Upper lobe of right lung (tissue), 1 donor: ENCODE results near the gene GOLGA6C. TPM values are rescaled to one million over a fixed set of nuclear protein-coding genes. Genes with fewer than 3 reads are reported as not detected.

ENCODE experiments used
- ATAC-seq: fragments of 200-7000 bp; cut with Tn5 transposase; one replicate; pipeline ENCODE4 v1.9.1; 2020; ENCODE audit warnings: mild to moderate bottlenecking, moderate library complexity
- DNase-seq: peaks from one replicate; pipeline ENCODE4 v3.0.0-alpha.2; 2020
- H3K27ac ChIP-seq: fragments of 200-600 bp; one replicate; pipeline ENCODE4 v1.8.0; 2022
- H3K27me3 ChIP-seq: fragments of 200-600 bp; one replicate; pipeline ENCODE4 v1.8.0; 2022; ENCODE audit warnings: mild to moderate bottlenecking
- H3K36me3 ChIP-seq: fragments of 200-600 bp; one replicate; pipeline ENCODE4 v1.8.0; 2022
- H3K4me1 ChIP-seq: fragments of 200-600 bp; one replicate; pipeline ENCODE4 v1.8.0; 2022
- H3K4me3 ChIP-seq: fragments of 200-600 bp; one replicate; pipeline ENCODE4 v1.8.0; 2022; ENCODE audit warnings: mild to moderate bottlenecking
- H3K9me3 ChIP-seq: fragments of 200-600 bp; one replicate; pipeline ENCODE4 v1.8.0; 2022
- intact Hi-C: fragments of 100-400 bp; cut with DNase I; formaldehyde crosslinking; loops from one replicate; pipeline ENCODE4 v1.11.0; 2022
- total RNA-seq: library from RNA; stranded (reverse); fragmentation: NEBNext Ultra II Directional; extraction: Animal tissue kit (Norgen Biotek cat#: 25700); gene quantifications from one replicate; pipeline ENCODE4 v1.2.1, GENCODE V29; 2021
- TF ChIP-seq, protein P1 (sequence below): fragments of 200-600 bp; IDR thresholded peaks from one replicate; pipeline ENCODE4 v1.8.0; 2022; ENCODE audit warnings: antibody characterized with exemption
- donor health status: DM: no; HTN: yes; CAD: no; lungs with severe emphysema.

GOLGA6C gene
- total RNA-seq, 1 donor from 2014 or later, result not detected

DNA sequence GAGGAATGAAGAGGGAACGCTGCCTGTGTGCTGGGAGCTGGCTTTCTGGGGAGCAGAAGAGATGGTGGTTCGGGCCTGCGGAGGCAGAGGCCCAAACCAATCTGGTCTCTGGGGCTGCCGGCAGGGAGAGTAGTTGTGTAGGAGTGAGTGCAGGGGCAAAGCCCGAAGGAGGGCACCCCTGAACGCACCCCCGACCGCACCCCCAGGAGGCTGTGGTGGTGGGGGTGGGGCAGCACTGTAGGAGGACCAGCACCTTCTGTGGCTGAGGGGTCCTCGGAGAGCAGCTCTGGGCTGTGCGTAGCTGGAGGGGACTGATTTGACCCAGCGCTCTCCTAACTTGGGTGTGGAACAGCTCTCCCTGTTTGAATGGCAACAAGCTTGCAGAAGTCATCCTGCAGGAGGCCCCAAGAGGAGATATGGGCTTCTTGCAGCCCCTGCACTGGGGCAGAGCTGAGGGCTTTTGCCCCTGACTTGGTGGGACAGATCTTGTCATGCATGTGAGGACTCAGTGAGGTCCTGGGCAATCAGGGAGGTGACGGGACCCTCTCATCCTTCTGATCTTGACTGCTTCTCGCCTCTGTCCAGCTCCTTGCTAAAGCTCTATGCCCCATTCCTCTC is 30.4 kb upstream of the GOLGA6C start:
- intact Hi-C loops, result no loop called here
- DNase-seq (peak; percentile 50), ATAC-seq (no peak)
- Histone ChIP-seq H3K36me3 (no peaks in the 10 kb centered on the region), H3K27me3 (no peaks in the 10 kb centered on the region), H3K4me1 (no peaks in the 10 kb centered on the region), H3K4me3 (no peak overlapping the region), H3K27ac (no peak overlapping the region), H3K9me3 (no peaks in the 10 kb centered on the region)
- TF ChIP-seq, protein P1, sequence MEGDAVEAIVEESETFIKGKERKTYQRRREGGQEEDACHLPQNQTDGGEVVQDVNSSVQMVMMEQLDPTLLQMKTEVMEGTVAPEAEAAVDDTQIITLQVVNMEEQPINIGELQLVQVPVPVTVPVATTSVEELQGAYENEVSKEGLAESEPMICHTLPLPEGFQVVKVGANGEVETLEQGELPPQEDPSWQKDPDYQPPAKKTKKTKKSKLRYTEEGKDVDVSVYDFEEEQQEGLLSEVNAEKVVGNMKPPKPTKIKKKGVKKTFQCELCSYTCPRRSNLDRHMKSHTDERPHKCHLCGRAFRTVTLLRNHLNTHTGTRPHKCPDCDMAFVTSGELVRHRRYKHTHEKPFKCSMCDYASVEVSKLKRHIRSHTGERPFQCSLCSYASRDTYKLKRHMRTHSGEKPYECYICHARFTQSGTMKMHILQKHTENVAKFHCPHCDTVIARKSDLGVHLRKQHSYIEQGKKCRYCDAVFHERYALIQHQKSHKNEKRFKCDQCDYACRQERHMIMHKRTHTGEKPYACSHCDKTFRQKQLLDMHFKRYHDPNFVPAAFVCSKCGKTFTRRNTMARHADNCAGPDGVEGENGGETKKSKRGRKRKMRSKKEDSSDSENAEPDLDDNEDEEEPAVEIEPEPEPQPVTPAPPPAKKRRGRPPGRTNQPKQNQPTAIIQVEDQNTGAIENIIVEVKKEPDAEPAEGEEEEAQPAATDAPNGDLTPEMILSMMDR, result no peak

DNA sequence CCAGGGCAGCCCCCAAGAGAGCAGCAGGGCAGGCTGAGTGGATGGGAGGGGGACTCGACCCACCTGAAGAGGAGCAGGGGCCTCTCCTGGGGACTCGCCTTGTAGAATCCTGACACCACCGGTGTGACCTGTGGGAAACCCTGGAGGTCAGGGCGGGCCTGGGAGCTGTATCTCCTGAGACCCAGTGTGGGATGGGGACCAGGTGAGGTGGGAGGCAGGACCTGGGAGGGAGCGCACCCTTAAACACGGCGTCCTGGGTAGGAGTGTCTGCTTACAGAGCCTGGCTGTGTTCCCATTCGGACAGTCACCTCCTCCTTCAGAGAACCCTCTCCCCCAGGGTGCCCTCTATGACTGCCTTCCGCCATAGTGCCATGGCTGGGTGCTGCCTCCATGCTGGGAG is 29.3 kb upstream of the GOLGA6C start:
- TF ChIP-seq, protein P1, result no peak
- H3K27me3 ChIP-seq, result no peaks in the 10 kb centered on the region
- DNase-seq (peak; percentile 49), ATAC-seq (no peak)
- no peak overlapping the region for H3K4me3 ChIP-seq
- no peaks in the 10 kb centered on the region for H3K36me3 ChIP-seq
- H3K27ac ChIP-seq, result no peak overlapping the region
- no peaks in the 10 kb centered on the region for H3K9me3 ChIP-seq
- intact Hi-C loops, result no loop called here
- H3K4me1 ChIP-seq, result no peaks in the 10 kb centered on the region

DNA sequence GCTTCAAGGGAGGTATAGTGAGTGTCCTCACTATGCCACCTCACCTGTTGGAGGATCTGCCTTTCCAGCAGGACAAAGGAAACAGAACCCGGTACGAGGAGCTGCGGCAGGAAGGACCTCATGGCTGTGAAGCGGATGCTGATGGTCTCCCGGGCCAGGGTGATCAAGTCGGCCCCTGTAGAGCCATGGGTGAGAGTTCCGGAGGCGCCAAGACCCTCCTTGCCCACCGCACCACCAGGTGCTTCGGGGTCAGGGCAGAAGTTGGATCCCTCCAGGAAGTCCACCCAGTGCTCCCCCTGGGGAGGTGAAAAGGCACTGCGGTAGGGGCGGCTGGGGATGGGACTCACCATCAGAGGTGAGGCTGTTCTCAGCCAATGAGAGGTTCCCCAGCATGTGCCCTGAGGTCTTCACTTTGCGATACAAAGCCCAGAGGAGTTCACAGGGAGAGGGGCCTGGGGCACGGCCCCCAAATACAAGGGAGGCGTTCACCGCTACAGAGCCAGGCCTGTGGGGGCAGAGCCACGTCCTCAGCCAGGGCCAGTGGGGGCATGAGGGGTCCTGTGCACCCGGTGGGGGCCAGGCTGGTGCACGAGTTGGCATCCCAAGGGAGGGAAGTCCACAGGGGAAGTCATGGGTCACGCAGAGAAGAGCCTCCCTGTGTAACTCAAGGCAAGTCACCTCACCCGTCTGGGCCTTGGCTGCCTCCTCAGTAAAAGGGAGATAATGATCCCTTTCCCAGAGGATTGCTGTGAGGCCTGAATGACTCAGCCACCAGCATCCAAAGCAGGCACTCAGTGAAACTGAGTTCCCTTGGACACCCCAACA is 28.7 kb upstream of the GOLGA6C start:
- ATAC-seq, result no peak
- peak; percentile 52 for DNase-seq
- Histone ChIP-seq H3K9me3 (no peaks in the 10 kb centered on the region), H3K36me3 (no peaks in the 10 kb centered on the region), H3K27me3 (no peaks in the 10 kb centered on the region), H3K4me1 (no peaks in the 10 kb centered on the region), H3K27ac (no peak overlapping the region), H3K4me3 (no peak overlapping the region)
- TF ChIP-seq, protein P1, result no peak
- intact Hi-C loops, result no loop called here

DNA sequence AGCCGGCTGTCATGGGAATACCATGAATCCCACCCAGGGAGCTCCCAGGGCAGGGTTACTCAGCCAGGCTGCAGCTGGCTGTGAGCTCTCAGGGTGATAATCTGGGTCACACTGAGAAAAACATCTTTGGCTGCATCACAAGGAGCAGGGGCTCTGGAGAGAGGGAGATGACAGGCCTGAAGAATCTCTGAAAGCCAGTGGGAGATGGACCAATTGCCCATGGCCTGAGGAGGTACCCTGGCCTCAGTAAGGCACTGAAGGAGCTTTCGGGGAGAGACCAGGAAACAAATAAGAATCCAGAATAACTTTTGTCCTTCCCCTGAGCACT is 28.2 kb upstream of the GOLGA6C start:
- DNase-seq, result no peak
- ATAC-seq, result no peak
- no peaks in the 10 kb centered on the region for H3K4me1 ChIP-seq
- intact Hi-C loops, result no loop called here
- H3K27me3 ChIP-seq, result no peaks in the 10 kb centered on the region
- TF ChIP-seq, protein P1, result no peak
- H3K36me3 ChIP-seq, result no peaks in the 10 kb centered on the region
- no peaks in the 10 kb centered on the region for H3K9me3 ChIP-seq
- H3K27ac ChIP-seq, result no peak overlapping the region
- no peak overlapping the region for H3K4me3 ChIP-seq

- TF ChIP-seq, protein P1, result no peak
- no peak for ATAC-seq
- DNase-seq, result peak; percentile 37
Measured at GRCh38 chr15:75230551-75231371, 27.4 kb upstream of the GOLGA6C start.

More at GRCh38 chr15:75230551-75231371, 27.4 kb upstream of the GOLGA6C start:
- Histone ChIP-seq H3K27ac (no peak overlapping the region), H3K4me3 (no peak overlapping the region), H3K9me3 (no peaks in the 10 kb centered on the region), H3K4me1 (no peaks in the 10 kb centered on the region), H3K27me3 (no peaks in the 10 kb centered on the region), H3K36me3 (no peaks in the 10 kb centered on the region)
- intact Hi-C loops, result no loop called here
